Measurements from ENCODE around the gene ANXA11.
"Not testable (repeated sequence)": the region's sequence is repeated elsewhere in the genome, so short reads cannot be mapped to it uniquely, and the experiment has no call there.

ANXA11 gene

DNA sequence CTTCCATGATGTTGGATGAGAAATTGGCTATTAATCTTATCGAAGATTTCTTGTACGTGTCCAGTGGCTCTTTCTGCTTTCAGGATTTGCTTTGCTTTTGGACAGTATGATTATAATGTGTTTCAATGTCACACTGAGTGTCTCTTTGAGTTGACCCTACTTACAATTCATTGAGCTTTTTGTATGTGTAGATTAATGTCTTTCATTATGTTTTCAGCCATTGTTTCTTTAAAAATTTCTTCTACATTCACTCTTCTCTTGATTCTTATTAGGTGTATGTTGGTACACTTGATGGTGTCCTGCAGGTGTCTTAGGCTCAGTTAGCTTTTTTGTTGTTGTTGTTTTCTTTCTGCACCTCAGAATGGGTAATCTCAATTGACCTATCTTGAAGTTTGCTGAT, 56.2 kb downstream of the ANXA11 start:
- no peak overlapping the region for H3K4me3 ChIP-seq (ENCODE audit: low read length)
- peaks cover 39% of the 10 kb centered on the region for H3K36me3 ChIP-seq (ENCODE audit: insufficient read depth, low read length)
- H3K27me3 ChIP-seq (ENCODE audit: control insufficient read depth, insufficient read depth, low read length) = no peaks in the 10 kb centered on the region
- H3K4me2 ChIP-seq (ENCODE audit: low read length) = no peak overlapping the region
- peaks cover 12% of the 10 kb centered on the region for H3K4me1 ChIP-seq (ENCODE audit: control insufficient read depth, insufficient read depth, low read length)
- H3K9ac ChIP-seq (ENCODE audit: low read depth, low read length) = no peak overlapping the region
- no peaks in the 10 kb centered on the region for H3K9me3 ChIP-seq (replicated peaks; ENCODE audit: low read length)

DNA sequence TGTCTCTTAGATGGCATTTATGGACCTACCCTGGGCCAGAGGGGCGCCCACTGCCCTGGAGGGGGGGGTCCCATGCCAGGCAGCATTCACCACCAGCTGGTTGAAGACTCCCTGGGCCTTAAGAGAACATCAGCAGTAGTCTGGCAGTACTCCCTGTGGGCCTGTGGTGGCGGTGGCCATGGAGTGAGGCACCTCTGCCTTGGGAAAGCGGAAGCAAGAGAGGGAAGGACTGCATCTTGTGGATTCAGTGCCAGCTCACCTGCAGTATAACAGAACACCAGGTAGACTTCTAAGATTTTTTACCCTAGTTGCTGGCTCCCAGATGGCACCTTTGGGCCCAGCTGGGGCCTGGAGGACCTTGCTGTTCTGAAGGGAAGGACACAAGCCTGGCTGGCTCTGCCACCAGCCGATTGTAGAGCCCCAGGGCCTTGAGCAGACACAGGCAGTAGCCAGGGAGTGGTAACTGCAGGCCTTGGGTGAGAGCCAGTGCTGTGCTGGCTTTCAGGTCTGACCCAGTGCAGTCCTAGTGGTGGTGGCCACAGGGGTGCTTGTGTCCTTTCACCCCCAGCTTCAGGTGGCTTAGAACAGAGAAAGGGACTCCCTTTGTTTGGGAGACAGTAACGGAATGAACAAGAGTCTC, 57.1 kb downstream of the ANXA11 start:
- Histone ChIP-seq H3K4me2 (ENCODE audit: low read length) (no peak overlapping the region), H3K4me1 (ENCODE audit: control insufficient read depth, insufficient read depth, low read length) (peaks cover 12% of the 10 kb centered on the region), H3K27me3 (ENCODE audit: control insufficient read depth, insufficient read depth, low read length) (no peaks in the 10 kb centered on the region), H3K9ac (ENCODE audit: low read depth, low read length) (no peak overlapping the region), H3K9me3 (replicated peaks; ENCODE audit: low read length) (no peaks in the 10 kb centered on the region), H3K4me3 (ENCODE audit: low read length) (no peak overlapping the region), H3K36me3 (ENCODE audit: insufficient read depth, low read length) (peaks cover 33% of the 10 kb centered on the region)

DNA sequence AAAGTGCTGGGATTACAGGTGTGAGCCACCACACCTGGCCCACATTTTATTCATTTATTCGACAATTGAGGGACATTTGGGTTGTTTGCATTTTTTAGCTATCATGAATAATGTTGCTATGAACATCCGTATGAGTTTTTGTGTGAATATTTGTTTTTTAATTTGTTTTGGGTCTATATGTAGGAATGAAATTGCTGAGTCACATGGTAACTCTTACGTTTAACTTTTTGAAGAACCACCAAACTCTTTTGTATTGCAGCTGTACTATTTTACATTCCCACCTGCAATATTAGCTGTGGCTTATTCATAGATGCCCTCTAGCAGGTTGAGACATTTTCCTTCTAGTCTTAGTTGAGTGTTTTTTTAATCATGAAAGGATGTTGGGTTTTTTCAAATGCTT, 58.4 kb downstream of the ANXA11 start:
- Histone ChIP-seq H3K4me2 (ENCODE audit: low read length) (no peak overlapping the region), H3K4me1 (ENCODE audit: control insufficient read depth, insufficient read depth, low read length) (peaks cover 12% of the 10 kb centered on the region), H3K9me3 (replicated peaks; ENCODE audit: low read length) (no peaks in the 10 kb centered on the region)

DNA sequence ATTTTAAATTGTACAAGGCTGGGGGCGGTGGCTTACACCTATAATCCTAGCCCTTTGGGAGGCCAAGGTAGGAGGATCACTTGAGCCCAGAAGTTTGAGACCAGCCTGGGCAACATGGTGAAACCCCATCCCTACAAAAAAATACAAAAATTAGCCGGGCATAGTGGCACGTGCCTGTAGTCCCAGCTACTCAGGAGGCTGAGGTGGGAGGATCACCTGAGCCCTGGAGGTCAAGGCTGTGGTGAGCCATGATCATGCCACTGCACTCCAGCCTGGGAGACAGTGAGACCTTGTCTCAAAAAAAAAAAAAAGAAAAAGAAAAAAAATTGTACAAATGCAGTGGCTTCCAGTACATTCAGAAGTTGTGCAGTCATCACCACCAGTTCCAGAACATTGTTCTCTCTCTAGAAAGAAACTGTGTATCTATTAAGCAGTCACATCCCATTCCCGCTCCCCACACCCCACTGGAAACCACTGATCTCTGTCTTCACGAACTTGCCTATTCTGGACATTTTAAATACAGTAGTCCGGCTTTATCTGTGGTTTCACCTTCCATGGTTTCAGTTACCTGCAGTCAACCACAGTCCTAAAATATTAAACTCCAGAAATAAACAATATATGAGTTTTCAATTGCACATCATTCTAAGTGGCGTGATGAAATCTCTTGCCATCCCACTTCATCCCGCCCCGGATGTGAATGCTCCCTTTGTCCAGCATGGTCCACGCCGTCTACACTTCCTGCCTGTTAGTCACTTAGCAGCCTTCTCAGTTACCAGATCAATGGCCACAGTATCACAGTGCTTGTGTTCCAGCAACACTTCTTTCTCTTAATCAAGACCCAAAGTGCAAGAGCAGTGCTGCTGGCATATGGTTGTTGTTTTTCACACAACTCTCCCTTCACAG, 59.7 kb downstream of the ANXA11 start:
- not testable (repeated sequence) for H3K9me3 ChIP-seq (replicated peaks; ENCODE audit: low read length); H3K9ac ChIP-seq (ENCODE audit: low read depth, low read length); H3K27me3 ChIP-seq (ENCODE audit: control insufficient read depth, insufficient read depth, low read length); H3K4me2 ChIP-seq (ENCODE audit: low read length); H3K4me3 ChIP-seq (ENCODE audit: low read length)
- Histone ChIP-seq H3K4me1 (ENCODE audit: control insufficient read depth, insufficient read depth, low read length) (peaks cover 12% of the 10 kb centered on the region), H3K36me3 (ENCODE audit: insufficient read depth, low read length) (peaks cover 11% of the 10 kb centered on the region)

More for the DNA sequence above, 58.4 kb downstream of the ANXA11 start:
- Histone ChIP-seq H3K9ac (ENCODE audit: low read depth, low read length) (no peak overlapping the region), H3K4me3 (ENCODE audit: low read length) (no peak overlapping the region), H3K27me3 (ENCODE audit: control insufficient read depth, insufficient read depth, low read length) (peaks cover 2% of the 10 kb centered on the region), H3K36me3 (ENCODE audit: insufficient read depth, low read length) (peaks cover 20% of the 10 kb centered on the region)

DNA sequence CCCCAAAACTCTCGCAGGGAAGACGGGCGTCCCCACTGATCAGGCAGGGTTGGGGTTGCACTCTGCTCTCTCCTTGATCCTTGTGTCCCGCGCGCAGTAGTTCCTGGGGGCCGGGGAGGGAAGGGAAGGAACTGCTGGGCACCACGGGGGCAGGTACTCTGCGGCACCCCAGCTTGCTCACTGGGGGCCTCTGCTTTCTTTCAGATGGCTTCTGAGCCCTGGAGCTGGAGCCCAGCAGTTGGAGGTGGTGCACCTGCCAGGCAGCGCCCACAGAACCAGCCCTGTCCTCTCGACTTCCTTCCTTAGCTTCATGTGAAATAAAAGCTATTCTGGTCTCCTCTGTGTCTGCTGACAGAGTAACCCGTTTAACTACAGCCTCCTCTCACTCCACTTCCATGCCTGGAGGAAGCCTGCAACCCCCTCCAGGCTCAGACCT, 60.6 kb downstream of the ANXA11 start:
- H3K4me1 ChIP-seq (ENCODE audit: control insufficient read depth, insufficient read depth, low read length) = peaks cover 12% of the 10 kb centered on the region
- peaks cover 4% of the 10 kb centered on the region for H3K27me3 ChIP-seq (ENCODE audit: control insufficient read depth, insufficient read depth, low read length)
- no peak overlapping the region for H3K4me2 ChIP-seq (ENCODE audit: low read length)
- no peak overlapping the region for H3K4me3 ChIP-seq (ENCODE audit: low read length)
- no peaks in the 10 kb centered on the region for H3K9me3 ChIP-seq (replicated peaks; ENCODE audit: low read length)
- no peak overlapping the region for H3K9ac ChIP-seq (ENCODE audit: low read depth, low read length)
- peaks cover 6% of the 10 kb centered on the region for H3K36me3 ChIP-seq (ENCODE audit: insufficient read depth, low read length)

DNA sequence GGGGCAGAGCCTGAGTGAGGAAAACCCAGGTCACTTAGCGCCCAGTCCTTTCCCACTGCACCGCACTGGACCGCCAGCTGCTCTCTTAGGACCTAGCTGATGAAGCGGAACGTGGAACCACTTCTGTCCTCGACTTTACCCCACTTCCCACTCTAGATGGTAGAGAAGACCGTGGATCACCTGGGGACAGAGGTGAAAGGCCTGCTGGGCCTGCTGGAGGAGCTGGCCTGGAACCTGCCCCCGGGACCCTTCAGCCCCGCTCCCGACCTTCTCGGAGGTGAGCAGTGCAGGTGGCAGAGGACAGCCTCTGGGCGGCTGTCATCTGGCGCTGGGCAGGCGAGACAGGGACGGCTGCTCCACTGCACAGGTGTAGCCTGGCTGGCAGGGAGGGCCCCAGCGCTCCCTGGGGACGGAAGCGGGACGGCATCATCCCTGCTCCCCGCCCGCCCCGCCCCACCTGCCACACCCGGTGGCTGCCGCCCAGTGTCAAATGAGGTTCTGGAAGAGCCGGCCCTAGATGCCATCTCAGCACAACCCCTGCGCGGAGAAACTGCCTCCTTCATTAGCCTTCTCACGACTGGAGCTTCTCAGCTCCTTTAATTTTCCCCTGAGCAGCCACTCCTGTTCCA, 61.2 kb downstream of the ANXA11 start:
- peaks cover 12% of the 10 kb centered on the region for H3K4me1 ChIP-seq (ENCODE audit: control insufficient read depth, insufficient read depth, low read length)
- no peak overlapping the region for H3K9ac ChIP-seq (ENCODE audit: low read depth, low read length)
- H3K9me3 ChIP-seq (replicated peaks; ENCODE audit: low read length) = no peaks in the 10 kb centered on the region
- H3K27me3 ChIP-seq (ENCODE audit: control insufficient read depth, insufficient read depth, low read length) = peaks cover 4% of the 10 kb centered on the region
- H3K4me3 ChIP-seq (ENCODE audit: low read length) = no peak overlapping the region
- H3K4me2 ChIP-seq (ENCODE audit: low read length) = peak overlapping the region; percentile 38
- peaks cover 4% of the 10 kb centered on the region for H3K36me3 ChIP-seq (ENCODE audit: insufficient read depth, low read length)

DNA sequence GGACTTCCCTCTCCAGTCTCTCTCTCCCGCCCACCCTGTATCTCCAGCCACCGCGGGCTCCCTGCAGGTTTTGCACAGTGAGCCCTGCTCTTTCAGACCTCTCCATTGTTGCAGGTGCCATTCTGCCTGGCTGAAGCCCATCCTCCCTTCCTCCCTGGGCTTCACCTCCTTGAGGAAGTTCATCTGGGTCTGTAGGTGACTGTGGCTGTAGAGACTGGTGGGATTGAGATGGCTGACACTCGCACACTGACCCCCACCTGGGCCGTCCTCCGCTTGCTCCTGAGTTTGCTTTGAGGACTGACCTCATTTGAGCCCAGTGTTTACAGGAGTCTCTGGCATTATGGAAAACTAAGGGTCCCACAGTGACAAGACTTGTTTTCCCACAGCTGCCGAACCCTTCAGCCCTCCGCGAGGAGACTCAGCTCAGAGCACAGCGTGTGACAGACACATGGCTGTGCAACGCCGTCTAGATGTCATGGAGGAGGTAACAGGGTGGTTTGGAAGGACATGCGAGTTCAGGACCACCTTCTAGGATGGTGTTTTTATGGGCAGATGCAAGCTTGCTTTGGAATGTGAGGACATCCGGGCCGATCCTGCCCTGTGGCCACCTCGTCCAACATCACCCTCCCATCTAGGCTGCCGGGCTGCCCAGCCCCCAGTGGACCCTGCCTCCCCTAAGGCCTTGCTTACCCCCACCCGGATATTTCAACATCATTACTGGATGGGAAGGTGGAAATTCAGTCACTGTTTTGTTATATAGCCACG, 63.5 kb downstream of the ANXA11 start:
- no peak overlapping the region for H3K4me2 ChIP-seq (ENCODE audit: low read length)
- H3K9ac ChIP-seq (ENCODE audit: low read depth, low read length) = no peak overlapping the region
- no peaks in the 10 kb centered on the region for H3K36me3 ChIP-seq (ENCODE audit: insufficient read depth, low read length)
- H3K4me1 ChIP-seq (ENCODE audit: control insufficient read depth, insufficient read depth, low read length) = peaks cover 12% of the 10 kb centered on the region
- peaks cover 4% of the 10 kb centered on the region for H3K27me3 ChIP-seq (ENCODE audit: control insufficient read depth, insufficient read depth, low read length)
- no peaks in the 10 kb centered on the region for H3K9me3 ChIP-seq (replicated peaks; ENCODE audit: low read length)
- H3K4me3 ChIP-seq (ENCODE audit: low read length) = no peak overlapping the region

DNA sequence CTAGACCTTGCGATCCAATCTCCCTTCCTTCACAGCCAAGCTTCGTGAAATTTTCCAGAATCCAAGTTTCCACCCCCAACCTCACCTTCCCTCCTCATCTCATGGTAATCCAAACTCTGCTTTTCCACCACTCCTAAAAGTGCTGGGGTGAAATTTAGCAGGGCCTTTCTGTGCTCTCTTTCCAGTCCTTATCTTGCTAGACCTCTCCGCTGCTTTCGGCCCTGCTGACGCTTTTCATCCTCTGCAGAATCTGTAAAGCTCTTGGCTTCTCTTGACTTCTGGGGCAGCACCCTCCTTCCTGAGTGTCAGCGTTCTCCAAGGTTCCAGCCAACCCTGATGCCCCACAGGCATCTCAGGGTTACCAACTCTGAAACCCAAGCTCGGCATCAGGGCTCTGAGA, 65.1 kb downstream of the ANXA11 start:
- no peak overlapping the region for H3K9ac ChIP-seq (ENCODE audit: low read depth, low read length)
- peaks cover 18% of the 10 kb centered on the region for H3K4me1 ChIP-seq (ENCODE audit: control insufficient read depth, insufficient read depth, low read length)
- no peaks in the 10 kb centered on the region for H3K9me3 ChIP-seq (replicated peaks; ENCODE audit: low read length)
- H3K4me3 ChIP-seq (ENCODE audit: low read length) = no peak overlapping the region
- H3K4me2 ChIP-seq (ENCODE audit: low read length) = no peak overlapping the region
- peaks cover 4% of the 10 kb centered on the region for H3K27me3 ChIP-seq (ENCODE audit: control insufficient read depth, insufficient read depth, low read length)
- no peaks in the 10 kb centered on the region for H3K36me3 ChIP-seq (ENCODE audit: insufficient read depth, low read length)

DNA sequence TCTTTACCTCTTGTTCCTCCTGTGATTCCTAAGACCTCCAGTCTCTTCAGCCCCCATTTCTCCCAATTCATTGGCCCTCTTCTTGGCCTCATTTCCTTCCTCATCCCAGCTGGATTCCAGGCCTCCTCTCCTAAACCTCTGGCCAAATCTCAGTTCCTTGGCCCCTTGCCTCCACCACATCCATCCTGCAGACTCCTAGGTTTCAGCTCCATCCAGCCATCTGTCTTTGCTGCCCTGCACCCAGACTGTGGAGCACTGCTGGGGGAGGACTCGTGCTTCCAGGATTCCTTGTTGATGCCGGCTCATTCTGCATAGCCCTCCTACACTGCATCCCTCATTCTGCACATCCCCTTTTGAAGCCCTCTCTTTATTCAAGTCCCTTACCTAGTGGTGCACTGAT, 66.1 kb downstream of the ANXA11 start:
- Histone ChIP-seq H3K36me3 (ENCODE audit: insufficient read depth, low read length) (no peaks in the 10 kb centered on the region), H3K27me3 (ENCODE audit: control insufficient read depth, insufficient read depth, low read length) (peaks cover 4% of the 10 kb centered on the region), H3K4me3 (ENCODE audit: low read length) (no peak overlapping the region), H3K4me1 (ENCODE audit: control insufficient read depth, insufficient read depth, low read length) (peaks cover 15% of the 10 kb centered on the region), H3K4me2 (ENCODE audit: low read length) (no peak overlapping the region), H3K9ac (ENCODE audit: low read depth, low read length) (no peak overlapping the region), H3K9me3 (replicated peaks; ENCODE audit: low read length) (no peaks in the 10 kb centered on the region)

DNA sequence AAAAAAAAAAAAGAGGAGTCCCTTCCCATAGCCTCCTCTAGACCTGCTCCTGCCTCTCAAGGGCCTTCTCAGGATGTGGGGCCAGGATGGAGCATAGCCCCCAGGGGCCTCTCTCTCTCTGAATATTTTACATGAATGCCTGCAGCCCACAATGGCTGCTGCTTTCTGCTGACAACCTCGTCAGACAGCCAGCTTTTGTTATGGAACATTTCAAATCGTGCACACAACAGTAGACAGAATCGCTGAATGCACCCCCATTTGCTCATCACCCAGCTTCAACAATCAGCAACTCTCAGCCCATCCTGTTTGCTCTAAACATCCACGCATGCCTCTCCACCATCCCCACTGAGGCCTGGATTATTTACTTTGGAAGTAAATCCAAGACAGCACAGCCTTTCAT, 67.4 kb downstream of the ANXA11 start:
- Histone ChIP-seq H3K27me3 (ENCODE audit: control insufficient read depth, insufficient read depth, low read length) (peaks cover 4% of the 10 kb centered on the region), H3K4me1 (ENCODE audit: control insufficient read depth, insufficient read depth, low read length) (peaks cover 20% of the 10 kb centered on the region), H3K4me2 (ENCODE audit: low read length) (no peak overlapping the region), H3K9me3 (replicated peaks; ENCODE audit: low read length) (no peaks in the 10 kb centered on the region), H3K9ac (ENCODE audit: low read depth, low read length) (no peak overlapping the region), H3K4me3 (ENCODE audit: low read length) (no peak overlapping the region), H3K36me3 (ENCODE audit: insufficient read depth, low read length) (no peaks in the 10 kb centered on the region)

Data from skeletal muscle satellite cell (primary cell).